ENCODE data around the gene GATD1. TPM values are rescaled to one million over a fixed set of nuclear protein-coding genes. Genes with fewer than 3 reads are reported as not detected.

GATD1 gene
- total and polyA plus RNA-seq, 4 donors = 22.1 to 63.1 (median 39.1) TPM

GRCh38 chr11:819943-820649 is 42.8 kb upstream of the GATD1 start:
- Histone ChIP-seq H3K27me3 (ENCODE audit: control insufficient read depth in 3 of 3, insufficient read depth in 3 of 3, low read length in 2 of 3) (no peaks in the 10 kb centered on the region), H3K27ac (ENCODE audit: low read depth in 1 of 2, low read length in 1 of 2) (peak overlapping the region; percentile 94 to 95), H3K4me3 (peak overlapping the region; percentile 85), H3K9me3 (ENCODE audit: control insufficient read depth in 4 of 4, insufficient read depth in 3 of 4, low read length in 3 of 4) (peaks cover 0 to 3% (median 0%) of the 10 kb centered on the region in 4 donors), H3K9ac (ENCODE audit: insufficient read depth in 1 of 2, low read length in 2 of 2) (peak overlapping the region in 1 of 2 donors; percentile 37), H3K4me1 (ENCODE audit: control insufficient read depth in 5 of 5, insufficient read depth in 5 of 5, low read length in 5 of 5) (peaks cover 4 to 25% (median 5%) of the 10 kb centered on the region in 5 donors), H3K36me3 (ENCODE audit: control insufficient read depth in 4 of 4, insufficient read depth in 4 of 4, low read length in 4 of 4) (peaks cover 0 to 37% (median 2%) of the 10 kb centered on the region in 4 donors)
- ATAC-seq (ENCODE audit: insufficient read depth, low FRiP score) = peak; percentile 50
- DNase-seq = peak; percentile 57 to 76 (median 75)
- TF ChIP-seq CTCF (IDR thresholded peaks at IDR 0.05; ENCODE audit: control extremely low read depth, extremely low read depth) = no peak
- 2 to 5% methylated on average over 38 to 47 of the region's 47 CpGs for WGBS, 2 donors

- ATAC-seq (ENCODE audit: insufficient read depth, low FRiP score) = peak; percentile 90
- H3K9ac ChIP-seq (ENCODE audit: insufficient read depth in 1 of 2, low read length in 2 of 2) = peak overlapping the region; percentile 4 to 46
- H3K4me1 ChIP-seq (ENCODE audit: control insufficient read depth in 5 of 5, insufficient read depth in 5 of 5, low read length in 5 of 5) = peaks cover 4 to 23% (median 5%) of the 10 kb centered on the region in 5 donors
- TF ChIP-seq CTCF (IDR thresholded peaks at IDR 0.05; ENCODE audit: control extremely low read depth, extremely low read depth) = no peak
- peak overlapping the region; percentile 85 for H3K4me3 ChIP-seq
- DNase-seq = peak; percentile 90 to 94 (median 90)
- H3K27ac ChIP-seq (ENCODE audit: low read depth in 1 of 2, low read length in 1 of 2) = peak overlapping the region; percentile 94 to 95
- peaks cover 0 to under 1% (median 0%) of the 10 kb centered on the region in 4 donors for H3K9me3 ChIP-seq (ENCODE audit: control insufficient read depth in 4 of 4, insufficient read depth in 3 of 4, low read length in 3 of 4)
- no peaks in the 10 kb centered on the region for H3K27me3 ChIP-seq (ENCODE audit: control insufficient read depth in 3 of 3, insufficient read depth in 3 of 3, low read length in 2 of 3)
- H3K36me3 ChIP-seq (ENCODE audit: control insufficient read depth in 4 of 4, insufficient read depth in 4 of 4, low read length in 4 of 4) = peaks cover 0 to 29% (median 1%) of the 10 kb centered on the region in 4 donors
- WGBS, 2 donors = 1% methylated on average over 60 to 96 of the region's 96 CpGs
Observed at GRCh38 chr11:819129-819931, 42.0 kb upstream of the GATD1 start.

GRCh38 chr11:818396-819128 is 41.3 kb upstream of the GATD1 start, which contains the start of gene PNPLA2:
Gene PNPLA2, plus strand, starts transcription at chr11:818914. Its CDS starts 805 bp downstream, at chr11:819719.
- no peak for TF ChIP-seq CTCF (IDR thresholded peaks at IDR 0.05; ENCODE audit: control extremely low read depth, extremely low read depth)
- peak within 1 kb of the TSS; percentile 4 to 46 for H3K9ac ChIP-seq (ENCODE audit: insufficient read depth in 1 of 2, low read length in 2 of 2)
- ATAC-seq (ENCODE audit: insufficient read depth, low FRiP score) (peak; percentile 6), DNase-seq (peak in 1 of 3 donors; percentile 41)
- H3K36me3 ChIP-seq (ENCODE audit: control insufficient read depth in 4 of 4, insufficient read depth in 4 of 4, low read length in 4 of 4) = peaks cover 0 to 23% (median 3%) of the 10 kb centered on the region in 4 donors
- H3K9me3 ChIP-seq (ENCODE audit: control insufficient read depth in 4 of 4, insufficient read depth in 3 of 4, low read length in 3 of 4) = no peaks in the 10 kb centered on the region
- H3K27me3 ChIP-seq (ENCODE audit: control insufficient read depth in 3 of 3, insufficient read depth in 3 of 3, low read length in 2 of 3) = no peaks in the 10 kb centered on the region
- peaks cover 4 to 23% (median 5%) of the 10 kb centered on the region in 5 donors for H3K4me1 ChIP-seq (ENCODE audit: control insufficient read depth in 5 of 5, insufficient read depth in 5 of 5, low read length in 5 of 5)
- H3K27ac ChIP-seq (ENCODE audit: low read depth in 1 of 2, low read length in 1 of 2) = peak within 1 kb of the TSS; percentile 94 to 95
- 18 to 33% methylated on average over 18 to 20 of the region's 20 CpGs for WGBS, 2 donors
- H3K4me3 ChIP-seq = peak within 1 kb of the TSS; percentile 85

Data from lung (tissue), 12 donors.